ENCODE measurements around the gene LDLRAD1. TPM values are rescaled to one million over a fixed set of nuclear protein-coding genes. Genes with fewer than 3 reads are reported as not detected.

Gene LDLRAD1
- total and polyA plus RNA-seq, 10 of the 15 experiments (the other 5 are each of a cell fraction or from before 2014, with no cell fraction given), result not detected

DNA sequence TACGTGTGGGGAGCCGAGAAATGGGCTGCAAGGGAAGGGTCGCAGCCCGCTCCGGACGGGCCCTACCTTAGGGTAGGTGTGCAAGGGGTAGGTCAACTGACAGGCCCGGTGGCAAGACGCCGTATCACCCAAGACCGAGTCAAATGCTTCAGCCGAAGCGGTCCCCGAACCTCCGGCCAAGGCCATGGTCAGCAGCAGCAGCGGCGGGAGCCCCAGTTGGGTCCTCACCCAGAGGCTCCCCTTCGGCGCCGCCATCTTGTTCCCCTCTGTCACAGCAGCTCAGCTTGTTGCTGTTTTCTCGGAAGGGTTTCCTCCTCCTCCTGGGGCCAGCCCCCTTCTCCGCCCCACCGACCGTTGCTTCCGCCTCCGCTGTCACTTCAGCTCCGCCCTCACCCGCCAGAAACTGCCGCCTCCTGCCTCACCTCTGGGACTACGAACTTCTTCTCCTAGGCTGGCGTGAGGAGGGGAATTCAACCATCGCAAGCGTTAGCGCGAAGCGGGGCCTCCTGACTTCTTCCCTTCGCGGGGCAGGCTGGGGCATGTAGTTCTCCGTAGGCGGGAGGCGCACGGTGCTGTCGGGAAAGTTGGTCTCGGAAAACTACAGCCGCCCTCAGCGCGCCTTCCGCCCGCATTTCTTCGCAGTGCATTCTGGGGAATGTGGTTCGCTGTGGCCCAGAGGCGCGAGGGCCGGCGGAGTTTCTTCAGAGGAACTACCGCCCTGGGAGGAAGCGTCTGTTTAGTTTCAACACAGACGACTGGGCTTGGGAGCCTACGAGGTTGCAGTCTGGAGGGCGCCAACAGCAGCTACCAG is 35.2 kb upstream of the LDLRAD1 start, which contains the start of the genes TCEANC2 and TMEM59 (continued):
- TF ChIP-seq RELA (IDR thresholded peaks at IDR 0.05; ENCODE audit: borderline replicate concordance, partially characterized antibody) (peak; percentile 80), SMARCA5 (IDR thresholded peaks at IDR 0.05) (no peak), SPI1 (IDR thresholded peaks at IDR 0.05; ENCODE audit: borderline replicate concordance, insufficient read depth, low read depth, low read length) (peak; percentile 23; the same call in 1 of the 2 replicates), HCFC1 (IDR thresholded peaks at IDR 0.05; ENCODE audit: low read length) (peak; percentile 99), ATF3 (IDR thresholded peaks at IDR 0.05; ENCODE audit: borderline replicate concordance, extremely low read depth, low read depth, low read length) (peak; percentile 19; the same call in 1 of the 2 replicates), MYC (IDR thresholded peaks at IDR 0.05; ENCODE audit: insufficient read depth, insufficient read length, insufficient replicate concordance, low read length, severe bottlenecking) (peak; percentile 25), TAF1 (IDR thresholded peaks at IDR 0.05; ENCODE audit: borderline replicate concordance, low read depth, low read length) (peak; percentile 85), TCF3 (IDR thresholded peaks at IDR 0.05; ENCODE audit: borderline replicate concordance, insufficient read depth, low read depth, low read length) (0 out of 2 replicates have a peak, but pooled peaks have one; percentile 7), SUZ12 (IDR thresholded peaks at IDR 0.05; ENCODE audit: unreplicated experiment) (no peak), CEBPB (IDR thresholded peaks at IDR 0.05; ENCODE audit: borderline replicate concordance in 1 of 2, low read depth in 2 of 2, low read length in 2 of 2) (no peak), LARP7 (IDR thresholded peaks at IDR 0.05) (peak; percentile 42; the same call in 1 of the 2 replicates), ZNF207 (IDR thresholded peaks at IDR 0.05; ENCODE audit: borderline replicate concordance) (0 out of 2 replicates have a peak, but pooled peaks have one; percentile 22), DPF2 (IDR thresholded peaks at IDR 0.05) (0 out of 2 replicates have a peak, but pooled peaks have one; percentile 12), HDGF (IDR thresholded peaks at IDR 0.05) (peak; percentile 98), PBX3 (IDR thresholded peaks at IDR 0.05; ENCODE audit: insufficient replicate concordance, low read depth, low read length) (peak; percentile 63)
- TF ChIP-seq, protein P1, sequence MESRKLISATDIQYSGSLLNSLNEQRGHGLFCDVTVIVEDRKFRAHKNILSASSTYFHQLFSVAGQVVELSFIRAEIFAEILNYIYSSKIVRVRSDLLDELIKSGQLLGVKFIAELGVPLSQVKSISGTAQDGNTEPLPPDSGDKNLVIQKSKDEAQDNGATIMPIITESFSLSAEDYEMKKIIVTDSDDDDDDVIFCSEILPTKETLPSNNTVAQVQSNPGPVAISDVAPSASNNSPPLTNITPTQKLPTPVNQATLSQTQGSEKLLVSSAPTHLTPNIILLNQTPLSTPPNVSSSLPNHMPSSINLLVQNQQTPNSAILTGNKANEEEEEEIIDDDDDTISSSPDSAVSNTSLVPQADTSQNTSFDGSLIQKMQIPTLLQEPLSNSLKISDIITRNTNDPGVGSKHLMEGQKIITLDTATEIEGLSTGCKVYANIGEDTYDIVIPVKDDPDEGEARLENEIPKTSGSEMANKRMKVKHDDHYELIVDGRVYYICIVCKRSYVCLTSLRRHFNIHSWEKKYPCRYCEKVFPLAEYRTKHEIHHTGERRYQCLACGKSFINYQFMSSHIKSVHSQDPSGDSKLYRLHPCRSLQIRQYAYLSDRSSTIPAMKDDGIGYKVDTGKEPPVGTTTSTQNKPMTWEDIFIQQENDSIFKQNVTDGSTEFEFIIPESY (IDR thresholded peaks at IDR 0.05), result no peak
- TF ChIP-seq, protein P2, sequence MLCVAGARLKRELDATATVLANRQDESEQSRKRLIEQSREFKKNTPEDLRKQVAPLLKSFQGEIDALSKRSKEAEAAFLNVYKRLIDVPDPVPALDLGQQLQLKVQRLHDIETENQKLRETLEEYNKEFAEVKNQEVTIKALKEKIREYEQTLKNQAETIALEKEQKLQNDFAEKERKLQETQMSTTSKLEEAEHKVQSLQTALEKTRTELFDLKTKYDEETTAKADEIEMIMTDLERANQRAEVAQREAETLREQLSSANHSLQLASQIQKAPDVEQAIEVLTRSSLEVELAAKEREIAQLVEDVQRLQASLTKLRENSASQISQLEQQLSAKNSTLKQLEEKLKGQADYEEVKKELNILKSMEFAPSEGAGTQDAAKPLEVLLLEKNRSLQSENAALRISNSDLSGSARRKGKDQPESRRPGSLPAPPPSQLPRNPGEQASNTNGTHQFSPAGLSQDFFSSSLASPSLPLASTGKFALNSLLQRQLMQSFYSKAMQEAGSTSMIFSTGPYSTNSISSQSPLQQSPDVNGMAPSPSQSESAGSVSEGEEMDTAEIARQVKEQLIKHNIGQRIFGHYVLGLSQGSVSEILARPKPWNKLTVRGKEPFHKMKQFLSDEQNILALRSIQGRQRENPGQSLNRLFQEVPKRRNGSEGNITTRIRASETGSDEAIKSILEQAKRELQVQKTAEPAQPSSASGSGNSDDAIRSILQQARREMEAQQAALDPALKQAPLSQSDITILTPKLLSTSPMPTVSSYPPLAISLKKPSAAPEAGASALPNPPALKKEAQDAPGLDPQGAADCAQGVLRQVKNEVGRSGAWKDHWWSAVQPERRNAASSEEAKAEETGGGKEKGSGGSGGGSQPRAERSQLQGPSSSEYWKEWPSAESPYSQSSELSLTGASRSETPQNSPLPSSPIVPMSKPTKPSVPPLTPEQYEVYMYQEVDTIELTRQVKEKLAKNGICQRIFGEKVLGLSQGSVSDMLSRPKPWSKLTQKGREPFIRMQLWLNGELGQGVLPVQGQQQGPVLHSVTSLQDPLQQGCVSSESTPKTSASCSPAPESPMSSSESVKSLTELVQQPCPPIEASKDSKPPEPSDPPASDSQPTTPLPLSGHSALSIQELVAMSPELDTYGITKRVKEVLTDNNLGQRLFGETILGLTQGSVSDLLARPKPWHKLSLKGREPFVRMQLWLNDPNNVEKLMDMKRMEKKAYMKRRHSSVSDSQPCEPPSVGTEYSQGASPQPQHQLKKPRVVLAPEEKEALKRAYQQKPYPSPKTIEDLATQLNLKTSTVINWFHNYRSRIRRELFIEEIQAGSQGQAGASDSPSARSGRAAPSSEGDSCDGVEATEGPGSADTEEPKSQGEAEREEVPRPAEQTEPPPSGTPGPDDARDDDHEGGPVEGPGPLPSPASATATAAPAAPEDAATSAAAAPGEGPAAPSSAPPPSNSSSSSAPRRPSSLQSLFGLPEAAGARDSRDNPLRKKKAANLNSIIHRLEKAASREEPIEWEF (IDR thresholded peaks at IDR 0.05; ENCODE audit: insufficient replicate concordance, low read depth, low read length), result no peak
